A673 (cell line): ENCODE results near the gene CFAP61. TPM values are rescaled to one million over a fixed set of nuclear protein-coding genes. Genes with fewer than 3 reads are reported as not detected.

Experiments used
- BruUV-seq: library from RNA; stranded (reverse); fragments of 400-500 nt; replicated peaks from 2 replicates; lab custom pipeline; 2021; lab: Mats Ljungman, UMichigan
- CTCF ChIA-PET: fragments of 300-600 bp; sonication (Branson Sonifier 250); formaldehyde crosslinking; loops from one replicate; lab custom pipeline; 2022; ENCODE audit warnings: antibody characterized with exemption; lab: Charles Lee
- POLR2A ChIA-PET: fragments of 300-600 bp; sonication (Branson Sonifier 250); formaldehyde crosslinking; loops from one replicate; lab custom pipeline; 2022; ENCODE audit warnings: antibody characterized with exemption; ENCODE audit not compliant: low non-redundant PET; lab: Charles Lee
- DNase-seq: peaks from one replicate; pipeline ENCODE4 v3.0.0-alpha.2; 2015; ENCODE audit warnings: low spot score
- H3K27ac ChIP-seq: fragments of 200-600 bp; sonication (generic); 2 replicates; pipeline ENCODE4 v1.5.1; 2016; ENCODE audit warnings: mixed run types, low read depth, mild to moderate bottlenecking, mixed read lengths, antibody characterized with exemption, low read length; ENCODE audit not compliant: poor library complexity, severe bottlenecking
- H3K27me3 ChIP-seq: fragments of 200-600 bp; sonication (generic); replicated peaks from 2 replicates; pipeline ENCODE4 v1.6.1; 2017; ENCODE audit warnings: mixed run types, low read depth, mild to moderate bottlenecking, mixed read lengths, antibody characterized with exemption, low read length; ENCODE audit not compliant: insufficient read depth, poor library complexity
- H3K36me3 ChIP-seq: fragments of 200-600 bp; sonication (generic); 2 replicates; pipeline ENCODE4 v1.6.1; 2016; ENCODE audit warnings: mixed run types, mild to moderate bottlenecking, mixed read lengths, antibody characterized with exemption, low read length; ENCODE audit not compliant: insufficient read depth, poor library complexity, severe bottlenecking
- H3K4me1 ChIP-seq: fragments of 200-600 bp; sonication (generic); 2 replicates; pipeline ENCODE4 v1.6.1; 2017; ENCODE audit warnings: mixed run types, mild to moderate bottlenecking, mixed read lengths, antibody characterized with exemption, low read length; ENCODE audit not compliant: insufficient read depth, poor library complexity, severe bottlenecking
- H3K4me3 ChIP-seq: fragments of 200-600 bp; sonication (generic); 2 replicates; pipeline ENCODE4 v1.5.1; 2016; ENCODE audit warnings: low read depth, mixed run types, mild to moderate bottlenecking, mixed read lengths, low read length; ENCODE audit not compliant: poor library complexity, severe bottlenecking
- H3K9me3 ChIP-seq: fragments of 200-600 bp; sonication (generic); 2 replicates; pipeline ENCODE4 v1.6.1; 2016; ENCODE audit warnings: mixed run types, low read depth, mild to moderate bottlenecking, mixed read lengths, antibody characterized with exemption, low read length; ENCODE audit not compliant: poor library complexity, severe bottlenecking
- CTCF ChIP-seq: fragments of 300-800, 200-600 bp; sonication (generic); conservative IDR thresholded peaks from 2 replicates; pipeline ENCODE4 v1.5.1; 2017; ENCODE audit warnings: low read depth, mild to moderate bottlenecking, antibody characterized with exemption, low read length, moderate library complexity, mixed read lengths
- EZH2 ChIP-seq: fragments of 200-600 bp; sonication (generic); IDR thresholded peaks from 2 replicates; pipeline ENCODE4 v1.6.1; 2017; ENCODE audit warnings: borderline replicate concordance, low read depth, mild to moderate bottlenecking, mixed read lengths, antibody characterized with exemption, low read length; ENCODE audit not compliant: poor library complexity, severe bottlenecking
- intact Hi-C: fragments of 100-400 bp; cut with micrococcal nuclease; formaldehyde crosslinking; loops from one replicate; pipeline ENCODE4 v1.10.0; 2022; ENCODE audit not compliant: unreplicated experiment
- total RNA-seq: library from RNA; stranded (reverse); gene quantifications from 2 replicates; pipeline ENCODE4 v1.2.3, GENCODE V29; 2021

Gene CFAP61
- total RNA-seq, 1 experiment from 2014 or later: not detected

- CTCF ChIA-PET: no interaction called here
- H3K4me3 ChIP-seq: no peak overlapping the region
- no peaks in the 10 kb centered on the region for H3K36me3 ChIP-seq
- POLR2A ChIA-PET: no interaction called here
- no peaks in the 10 kb centered on the region for H3K4me1 ChIP-seq
- TF ChIP-seq EZH2: no peak
- TF ChIP-seq CTCF: no peak
- H3K27me3 ChIP-seq: peaks cover 8% of the 10 kb centered on the region
- H3K9me3 ChIP-seq: no peaks in the 10 kb centered on the region
- no peak overlapping the region for H3K27ac ChIP-seq
- no peak for DNase-seq
- BruUV-seq: no TSS peak
- intact Hi-C loops: no loop called here
Observed at GRCh38 chr20:20100881-20101280, 48.5 kb downstream of the CFAP61 start.

GRCh38 chr20:20102163-20102562 lies 49.8 kb downstream of the CFAP61 start:
- BruUV-seq: no TSS peak
- H3K4me3 ChIP-seq: no peak overlapping the region
- H3K27me3 ChIP-seq: peaks cover 7% of the 10 kb centered on the region
- intact Hi-C loops: no loop called here
- ChIA-PET POLR2A (interaction anchor here (0.6 kb wide), 1 partner anchor 16 kb away, joined by 3 read pairs; no protein-coding TSS in a partner anchor), CTCF (interaction anchor here (0.7 kb wide), 1 partner anchor 350 kb away, joined by 3 read pairs; no protein-coding TSS in a partner anchor)
- H3K9me3 ChIP-seq: no peaks in the 10 kb centered on the region
- no peak for TF ChIP-seq EZH2
- TF ChIP-seq CTCF: no peak
- no peak overlapping the region for H3K27ac ChIP-seq
- DNase-seq: no peak
- no peaks in the 10 kb centered on the region for H3K4me1 ChIP-seq
- H3K36me3 ChIP-seq: no peaks in the 10 kb centered on the region

GRCh38 chr20:20102716-20103258 lies 50.5 kb downstream of the CFAP61 start:
- DNase-seq: no peak
- BruUV-seq: no TSS peak
- H3K27ac ChIP-seq: no peak overlapping the region
- no peaks in the 10 kb centered on the region for H3K9me3 ChIP-seq
- intact Hi-C loops: no loop called here
- ChIA-PET POLR2A (no interaction called here), CTCF (no interaction called here)
- TF ChIP-seq CTCF: no peak
- no peak for TF ChIP-seq EZH2
- no peak overlapping the region for H3K4me3 ChIP-seq
- H3K27me3 ChIP-seq: peaks cover under 1% of the 10 kb centered on the region
- no peaks in the 10 kb centered on the region for H3K36me3 ChIP-seq
- H3K4me1 ChIP-seq: no peaks in the 10 kb centered on the region
